H1 (cell line): ENCODE results near the gene OR5M3. TPM values are rescaled to one million over a fixed set of nuclear protein-coding genes. Genes with fewer than 3 reads are reported as not detected.

Source experiments
- CTCF ChIA-PET: fragments of 300-600 bp; sonication (Branson Sonifier 250); formaldehyde crosslinking; loops from one replicate; lab custom pipeline; 2021; ENCODE audit not compliant: partially characterized antibody; lab: Charles Lee
- POLR2A ChIA-PET: fragments of 300-600 bp; sonication (Branson Sonifier 250); formaldehyde crosslinking; loops from one replicate; lab custom pipeline; 2021; ENCODE audit warnings: inconsistent platforms; ENCODE audit not compliant: partially characterized antibody; lab: Charles Lee
- DNase-seq, 2 experiments: peaks; one replicate each; pipeline versions ENCODE4 v3.0.0 to v3.0.0-alpha.2; 2010 to 2022; ENCODE audit warnings: low spot score in 2 of 2, low read depth in 1 of 2, mixed read lengths in 1 of 2
- FAIRE-seq: peaks from 2 replicates; lab custom pipeline; 2011; peaks lifted over from hg19 to GRCh38; lab: Jason Lieb, UNC
- H2AFZ ChIP-seq: 2 replicates; pipeline ENCODE4 v1.8.1; 2012; ENCODE audit warnings: low read length, inconsistent platforms
- H2AK5ac ChIP-seq: 2 replicates; pipeline ENCODE4 v1.6.1; 2013; ENCODE audit warnings: low read depth, low read length
- H2BK120ac ChIP-seq: replicated peaks from 2 replicates; pipeline ENCODE3; 2013; ENCODE audit warnings: low read depth, low read length, inconsistent platforms
- H2BK12ac ChIP-seq: 2 replicates; pipeline ENCODE4 v1.6.1; 2013; ENCODE audit warnings: low read depth, low read length
- H2BK15ac ChIP-seq: 2 replicates; pipeline ENCODE4 v1.6.1; 2013; ENCODE audit warnings: low read length
- H2BK20ac ChIP-seq: 2 replicates; pipeline ENCODE4 v1.6.1; 2013; ENCODE audit warnings: low read length
- H2BK5ac ChIP-seq: 2 replicates; pipeline ENCODE4 v1.6.1; 2013; ENCODE audit warnings: low read depth, low read length
- H3K14ac ChIP-seq: 2 replicates; pipeline ENCODE4 v1.6.1; 2013; ENCODE audit warnings: inconsistent platforms; ENCODE audit not compliant: insufficient read length
- H3K18ac ChIP-seq: 2 replicates; pipeline ENCODE4 v1.6.1; 2013; ENCODE audit warnings: low read length; ENCODE audit errors: extremely low read depth
- H3K23ac ChIP-seq: 2 replicates; pipeline ENCODE4 v1.6.1; 2013; ENCODE audit warnings: inconsistent platforms; ENCODE audit not compliant: insufficient read length
- H3K23me2 ChIP-seq: 2 replicates; pipeline ENCODE4 v1.6.1; 2013; ENCODE audit warnings: low read depth, low read length
- H3K27ac ChIP-seq: 2 replicates; pipeline ENCODE4 v1.6.1; 2011; ENCODE audit warnings: low read depth, low read length, inconsistent platforms
- H3K27me3 ChIP-seq, 4 experiments: replicated peaks in 1 of 4; 1 replicate in 1 of 4; 2 replicates in 3 of 4; pipeline versions ENCODE4 v1.6.1 to v1.8.1; 2011 to 2013; ENCODE audit warnings: low read length in 3 of 4, mild to moderate bottlenecking in 3 of 4, inconsistent platforms in 2 of 4, mixed read lengths in 2 of 4, moderate library complexity in 1 of 4; ENCODE audit not compliant: control insufficient read depth in 3 of 4, insufficient read depth in 3 of 4; ENCODE audit errors: extremely low read depth in 1 of 4
- H3K36me3 ChIP-seq, 4 experiments: 2 replicates each; pipeline versions ENCODE4 v1.6.1 to v1.8.1; 2011 to 2013; ENCODE audit warnings: mild to moderate bottlenecking in 4 of 4, low read length in 3 of 4, moderate library complexity in 2 of 4, control low read depth in 1 of 4, inconsistent platforms in 1 of 4; ENCODE audit not compliant: insufficient read depth in 4 of 4, control insufficient read depth in 2 of 4
- H3K4ac ChIP-seq: replicated peaks from 2 replicates; pipeline ENCODE3; 2013; ENCODE audit warnings: low read length, low read depth, mixed read lengths, inconsistent platforms; ENCODE audit not compliant: insufficient read length
- H3K4me1 ChIP-seq, 4 experiments: replicated peaks in 1 of 4; 1 replicate in 1 of 4; 2 replicates in 3 of 4; pipeline versions ENCODE4 v1.6.1 to v1.8.1; 2011 to 2013; ENCODE audit warnings: low read length in 3 of 4, inconsistent platforms in 2 of 4, mixed read lengths in 1 of 4; ENCODE audit not compliant: insufficient read depth in 4 of 4, control insufficient read depth in 3 of 4
- H3K4me2 ChIP-seq, 2 experiments: 2 replicates each; pipeline versions ENCODE4 v1.6.1 to v1.8.1; 2011 to 2013; ENCODE audit warnings: low read depth in 2 of 2, low read length in 2 of 2, control low read depth in 1 of 2, inconsistent platforms in 1 of 2, mild to moderate bottlenecking in 1 of 2; ENCODE audit not compliant: insufficient read depth in 1 of 2
- H3K4me3 ChIP-seq, 4 experiments: fragments of 200-600, 300-600 bp in 1 of 4; sonication (generic), shearing (Covaris generic), sonication (Bioruptor Twin) in 1 of 4; 2 replicates each; pipeline versions ENCODE4 v1.5.1 to v1.8.1; 2011 to 2016; ENCODE audit warnings: low read length in 4 of 4, low read depth in 3 of 4, control low read depth in 2 of 4, inconsistent platforms in 2 of 4, mild to moderate bottlenecking in 2 of 4, mixed read lengths in 1 of 4, moderate library complexity in 1 of 4; ENCODE audit not compliant: insufficient read depth in 2 of 4; ENCODE audit errors: extremely low read depth in 1 of 4
- H3K56ac ChIP-seq: replicated peaks from 2 replicates; pipeline ENCODE3; 2013; ENCODE audit warnings: low read depth, mild to moderate bottlenecking, mixed read lengths, low read length, inconsistent platforms; ENCODE audit not compliant: insufficient read length
- H3K79me1 ChIP-seq: 2 replicates; pipeline ENCODE4 v1.6.1; 2013; ENCODE audit warnings: low read depth, low read length, control low read depth
- H3K79me2 ChIP-seq, 2 experiments: 2 replicates each; pipeline versions ENCODE4 v1.6.1 to v1.8.1; 2012 to 2013; ENCODE audit warnings: low read length in 2 of 2, mild to moderate bottlenecking in 2 of 2, inconsistent platforms in 1 of 2; ENCODE audit not compliant: insufficient read depth in 2 of 2, control insufficient read depth in 1 of 2
- H3K9ac ChIP-seq, 4 experiments: replicated peaks in 1 of 4; 1 replicate in 1 of 4; 2 replicates in 3 of 4; pipeline versions ENCODE4 v1.6.1 to v1.8.1; 2011 to 2013; ENCODE audit warnings: low read depth in 3 of 4, low read length in 3 of 4, control low read depth in 2 of 4, mild to moderate bottlenecking in 2 of 4, moderate library complexity in 2 of 4, inconsistent platforms in 1 of 4; ENCODE audit errors: extremely low read depth in 1 of 4
- H3K9me3 ChIP-seq, 2 experiments: 2 replicates each; pipeline versions ENCODE4 v1.6.1 to v1.8.1; 2012 to 2013; ENCODE audit warnings: mild to moderate bottlenecking in 2 of 2, moderate library complexity in 2 of 2, control low read depth in 1 of 2, inconsistent platforms in 1 of 2, low read depth in 1 of 2, low read length in 1 of 2, mixed read lengths in 1 of 2; ENCODE audit not compliant: insufficient read depth in 2 of 2
- H4K20me1 ChIP-seq, 2 experiments: replicated peaks in 1 of 2; 2 replicates each; pipeline versions ENCODE3 to v1.8.1; 2011 to 2013; ENCODE audit warnings: inconsistent platforms in 2 of 2, low read length in 2 of 2, mild to moderate bottlenecking in 1 of 2; ENCODE audit not compliant: insufficient read depth in 2 of 2, control insufficient read depth in 1 of 2
- H4K5ac ChIP-seq: 2 replicates; pipeline ENCODE4 v1.6.1; 2013; ENCODE audit warnings: low read length, low read depth, mixed read lengths, inconsistent platforms; ENCODE audit not compliant: insufficient read length
- H4K8ac ChIP-seq: 2 replicates; pipeline ENCODE4 v1.8.0; 2013; ENCODE audit warnings: mild to moderate bottlenecking, moderate library complexity, low read length, inconsistent platforms; ENCODE audit not compliant: insufficient read depth; ENCODE audit errors: extremely low read depth
- H4K91ac ChIP-seq: replicated peaks from 2 replicates; pipeline ENCODE3; 2013; ENCODE audit warnings: low read length, mixed read lengths, inconsistent platforms; ENCODE audit not compliant: insufficient read length
- CREB1 ChIP-seq: IDR thresholded peaks from 2 replicates; pipeline ENCODE4 v1.6.1; 2012; ENCODE audit warnings: inconsistent platforms
- WGBS, 2 experiments: shearing (Covaris generic) in 1 of 2; methylation state at CpG; one replicate each; pipeline versions ENCODE4 v1.1.6 to v1.1.7; 2013 to 2015; ENCODE audit warnings: low lambda C conversion rate in 2 of 2, mixed read lengths in 2 of 2, inconsistent platforms in 1 of 2, low coverage in 1 of 2, missing lambda C conversion rate in 1 of 2; ENCODE audit not compliant: insufficient replicate concordance in 2 of 2, insufficient coverage in 1 of 2, insufficient read length in 1 of 2; ENCODE audit errors: extremely low coverage in 1 of 2, missing lambda C conversion rate in 1 of 2; 5-methylcytosine and 5-hydroxymethylcytosine counted together
- polyA plus RNA-seq, 7 experiments: library from polyadenylated mRNA; depleted of rRNA in 3 of 7; stranded (reverse) in 5 of 7; unstranded in 2 of 7; fragments of >200 nt in 5 of 7; fragments of 200-250 nt in 2 of 7; gene quantifications; 1 replicate in 5 of 7; 2 replicates in 1 of 7; 4 replicates in 1 of 7; pipeline versions ENCODE4 v1.2.1 to v1.2.3, GENCODE V29; 2011 to 2013; ENCODE audit warnings: missing spikeins in 2 of 7, mixed read lengths in 2 of 7
- total RNA-seq: library from RNA; stranded (reverse); fragmentation: NEBNext Ultra II Directional; extraction: Animal tissue kit (Norgen Biotek cat#: 25700); gene quantifications from 2 replicates; pipeline ENCODE4 v1.2.1, GENCODE V29; 2021

The OR5M3 gene
- total and polyA plus RNA-seq, 2 of the 8 experiments (the other 6 are each of a cell fraction or from before 2014, with no cell fraction given) = not detected

- Histone ChIP-seq H4K91ac (no peak overlapping the region), H2BK15ac (no peak overlapping the region), H3K79me1 (no peaks in the 10 kb centered on the region), H3K23ac (no peak overlapping the region), H4K5ac (no peak overlapping the region), H3K56ac (no peak overlapping the region), H2AK5ac (no peak overlapping the region), H2BK20ac (no peak overlapping the region), H3K4ac (no peak overlapping the region), H3K36me3 (no peaks in the 10 kb centered on the region), H2AFZ (no peak overlapping the region), H3K18ac (no peak overlapping the region), H3K79me2 (no peaks in the 10 kb centered on the region), H3K4me1 (no peaks in the 10 kb centered on the region), H3K9ac (no peak overlapping the region), H2BK12ac (no peak overlapping the region), H3K27ac (no peak overlapping the region), H3K4me3 (no peak overlapping the region), H2BK5ac (no peak overlapping the region), H4K20me1 (no peaks in the 10 kb centered on the region), H3K4me2 (no peak overlapping the region), H4K8ac (no peak overlapping the region), H3K9me3 (no peaks in the 10 kb centered on the region), H3K27me3 (no peaks in the 10 kb centered on the region), H2BK120ac (no peak overlapping the region), H3K14ac (no peak overlapping the region), H3K23me2 (no peaks in the 10 kb centered on the region)
- 100% methylated on average over 1 of the region's 1 CpG; no CpG with 5 or more reads in 1 of the 2 experiments for WGBS, 2 experiments
- DNase-seq (no peak), FAIRE-seq (no peak)
- POLR2A ChIA-PET = no interaction called here
- CTCF ChIA-PET = interaction anchor here (0.6 kb wide), 1 partner anchor 145 kb away, joined by 3 read pairs; no protein-coding TSS in a partner anchor
- no peak for TF ChIP-seq CREB1
Measured at GRCh38 chr11:56509439-56509838, 36.3 kb upstream of the OR5M3 start.
